Subcutaneous adipose tissue (tissue), 4 donors: ENCODE data around the gene LYZL1. TPM values are rescaled to one million over a fixed set of nuclear protein-coding genes. Genes with fewer than 3 reads are reported as not detected.
"Not testable (repeated sequence)": the region's sequence is repeated elsewhere in the genome, so short reads cannot be mapped to it uniquely, and the experiment has no call there.

ENCODE experiments used
- CTCF ChIP-seq: fragments of 450-650 bp; IDR thresholded peaks from one replicate; pipeline ENCODE4 v1.5.1; 2016; ENCODE audit warnings: low read depth, mild to moderate bottlenecking, control low read depth, antibody characterized with exemption, moderate library complexity
- total RNA-seq, 4 donors: library from RNA; depleted of rRNA; stranded (reverse); fragments of >200 nt; gene quantifications; one replicate each; pipeline ENCODE4 v1.1.0, GENCODE V29; 2016

LYZL1 gene
- total RNA-seq = not detected

- TF ChIP-seq CTCF = not testable (repeated sequence)
Measured at GRCh38 chr10:29288906-29289305, at the start of gene LYZL1. Gene LYZL1, plus strand, starts transcription at chr10:29289070. Its CDS starts 2,798 bp downstream, at chr10:29291868.

GRCh38 chr10:29239569-29240472 lies 49.0 kb upstream of the LYZL1 start:
- no peak for TF ChIP-seq CTCF

- TF ChIP-seq CTCF = no peak
Measured at GRCh38 chr10:29240986-29241660, 47.7 kb upstream of the LYZL1 start.

- no peak for TF ChIP-seq CTCF
Measured at GRCh38 chr10:29241925-29242324, 46.9 kb upstream of the LYZL1 start.

GRCh38 chr10:29243066-29243465 lies 45.8 kb upstream of the LYZL1 start:
- TF ChIP-seq CTCF = no peak

GRCh38 chr10:29243750-29244149 lies 45.1 kb upstream of the LYZL1 start:
- no peak for TF ChIP-seq CTCF

- no peak for TF ChIP-seq CTCF
Measured at GRCh38 chr10:29244978-29245377, 43.9 kb upstream of the LYZL1 start.
